Measurements from ENCODE around the gene MAP4.
"Not testable (repeated sequence)": the region's sequence is repeated elsewhere in the genome, so short reads cannot be mapped to it uniquely, and the experiment has no call there.

MAP4 gene

DNA sequence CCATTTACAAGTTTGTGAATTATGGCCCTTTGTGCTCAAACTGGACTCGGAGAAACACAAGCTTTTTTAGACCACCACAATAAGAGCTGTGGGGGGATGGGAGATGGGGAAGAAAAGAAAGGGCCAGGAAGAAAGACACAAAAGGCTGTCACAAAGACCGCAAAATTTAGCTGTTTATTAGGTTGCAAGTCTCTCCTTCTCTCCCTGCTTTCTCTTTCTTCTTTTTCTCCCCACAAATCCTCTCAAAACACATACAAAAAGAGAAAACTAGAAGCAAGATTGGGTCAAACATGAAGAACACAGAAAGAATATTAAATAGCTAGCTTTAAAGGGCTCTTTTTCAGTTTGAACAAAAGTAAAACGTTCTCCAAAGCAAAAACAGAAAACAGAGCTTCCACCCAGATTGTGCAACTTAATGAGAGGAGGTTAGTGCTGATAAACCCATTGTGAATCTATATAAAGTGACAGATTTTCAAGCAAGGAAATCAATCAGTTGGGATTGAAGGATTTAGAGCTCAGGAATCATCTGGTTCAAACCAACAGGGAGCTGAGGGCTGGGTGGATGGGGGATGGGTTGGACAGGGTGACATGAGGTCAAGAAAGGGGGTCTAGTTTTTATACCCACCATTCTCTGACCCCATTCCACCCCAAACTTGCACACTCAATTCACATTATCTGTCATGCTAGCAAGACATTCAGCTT lies 125.9 kb downstream of the MAP4 start:
- no peak for DNase-seq (ENCODE audit: low spot score)
- TF ChIP-seq, protein P1, sequence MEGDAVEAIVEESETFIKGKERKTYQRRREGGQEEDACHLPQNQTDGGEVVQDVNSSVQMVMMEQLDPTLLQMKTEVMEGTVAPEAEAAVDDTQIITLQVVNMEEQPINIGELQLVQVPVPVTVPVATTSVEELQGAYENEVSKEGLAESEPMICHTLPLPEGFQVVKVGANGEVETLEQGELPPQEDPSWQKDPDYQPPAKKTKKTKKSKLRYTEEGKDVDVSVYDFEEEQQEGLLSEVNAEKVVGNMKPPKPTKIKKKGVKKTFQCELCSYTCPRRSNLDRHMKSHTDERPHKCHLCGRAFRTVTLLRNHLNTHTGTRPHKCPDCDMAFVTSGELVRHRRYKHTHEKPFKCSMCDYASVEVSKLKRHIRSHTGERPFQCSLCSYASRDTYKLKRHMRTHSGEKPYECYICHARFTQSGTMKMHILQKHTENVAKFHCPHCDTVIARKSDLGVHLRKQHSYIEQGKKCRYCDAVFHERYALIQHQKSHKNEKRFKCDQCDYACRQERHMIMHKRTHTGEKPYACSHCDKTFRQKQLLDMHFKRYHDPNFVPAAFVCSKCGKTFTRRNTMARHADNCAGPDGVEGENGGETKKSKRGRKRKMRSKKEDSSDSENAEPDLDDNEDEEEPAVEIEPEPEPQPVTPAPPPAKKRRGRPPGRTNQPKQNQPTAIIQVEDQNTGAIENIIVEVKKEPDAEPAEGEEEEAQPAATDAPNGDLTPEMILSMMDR (IDR thresholded peaks at IDR 0.05; ENCODE audit: extremely low read depth, insufficient read depth, missing control alignments) = no peak
- in situ Hi-C loops (cut with MboI; ENCODE audit: low pct_unique_long_range_greater_than_20kb, low sequenced_read_pairs, unreplicated experiment) = no loop called here

DNA sequence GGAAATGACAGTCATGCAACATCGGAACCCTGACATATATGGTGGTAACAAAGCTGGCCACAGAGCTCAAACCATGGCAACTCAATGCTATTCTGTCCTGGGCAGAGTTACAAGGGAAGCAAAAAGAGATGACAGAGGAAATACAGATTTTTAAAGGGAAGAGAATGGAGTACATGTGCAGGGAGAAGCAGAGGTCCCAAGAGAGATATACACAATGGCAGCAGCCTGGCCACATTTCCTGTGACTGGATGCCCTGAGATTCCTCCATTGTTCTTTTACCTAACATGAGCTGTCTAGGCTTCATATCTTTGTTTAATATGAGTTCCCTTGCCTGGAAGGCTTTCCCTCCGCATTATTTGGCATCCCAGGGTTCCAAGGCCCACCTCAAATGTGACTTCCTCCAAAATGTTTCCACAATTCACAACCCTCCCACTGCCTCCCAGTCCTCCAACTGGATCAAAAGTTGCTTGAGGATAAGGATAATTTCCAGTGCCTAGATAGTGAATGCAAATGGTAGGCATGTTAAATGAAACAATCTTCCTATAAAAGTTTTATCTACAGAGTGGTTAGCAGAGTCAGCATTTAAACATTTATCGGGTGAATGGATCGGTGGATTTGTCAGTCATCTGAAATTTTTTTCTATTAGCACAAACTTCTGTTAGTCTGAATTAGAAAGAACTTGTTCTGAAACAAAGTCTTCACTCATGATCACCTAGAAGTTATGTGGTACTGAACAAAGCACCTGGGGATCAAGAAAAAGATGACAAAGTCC lies 127.0 kb downstream of the MAP4 start:
- in situ Hi-C loops (cut with MboI; ENCODE audit: low pct_unique_long_range_greater_than_20kb, low sequenced_read_pairs, unreplicated experiment) = no loop called here
- no peak for DNase-seq (ENCODE audit: low spot score)
- TF ChIP-seq, protein P1 (IDR thresholded peaks at IDR 0.05; ENCODE audit: extremely low read depth, insufficient read depth, missing control alignments) = no peak

DNA sequence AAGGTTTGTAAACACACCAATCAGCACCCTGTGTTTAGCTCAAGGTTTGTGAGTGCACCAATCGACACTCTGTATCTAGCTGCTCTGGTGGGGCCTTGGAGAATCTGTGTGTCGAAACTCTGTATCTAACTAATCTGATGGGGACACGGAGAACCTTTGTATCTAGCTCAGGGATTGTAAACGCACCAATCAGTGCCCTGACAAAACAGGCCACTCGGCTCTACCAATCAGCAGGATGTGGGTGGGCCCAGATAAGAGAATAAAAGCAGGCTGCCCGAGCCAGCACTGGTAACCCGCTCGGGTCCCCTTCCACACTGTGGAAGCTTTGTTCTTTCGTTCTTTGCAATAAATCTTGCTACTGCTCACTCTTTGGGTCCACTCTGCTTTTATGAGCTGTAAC lies 128.2 kb downstream of the MAP4 start:
- DNase-seq (ENCODE audit: low spot score); in situ Hi-C loops (cut with MboI; ENCODE audit: low pct_unique_long_range_greater_than_20kb, low sequenced_read_pairs, unreplicated experiment): not testable (repeated sequence)

DNA sequence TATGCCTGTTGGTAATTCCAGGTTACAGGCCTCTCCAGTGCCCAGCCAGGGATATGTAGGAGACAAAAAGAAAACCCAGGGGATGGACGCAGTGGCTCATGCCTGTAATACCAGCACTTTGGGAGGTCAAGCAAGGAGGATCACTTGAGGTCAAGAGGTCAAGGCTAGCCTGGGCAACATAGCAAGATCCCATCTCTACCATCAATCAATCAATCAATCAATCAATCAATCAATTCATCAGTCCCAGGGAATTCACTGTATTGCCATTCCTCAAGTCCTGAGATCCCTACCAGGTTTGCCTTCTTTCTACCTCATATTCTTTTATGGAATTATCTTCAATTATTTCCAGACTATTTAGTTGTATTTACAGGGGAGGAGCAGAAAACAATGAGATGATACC lies 131.0 kb downstream of the MAP4 start:
- in situ Hi-C loops (cut with MboI; ENCODE audit: low pct_unique_long_range_greater_than_20kb, low sequenced_read_pairs, unreplicated experiment) = no loop called here
- TF ChIP-seq, protein P1 (IDR thresholded peaks at IDR 0.05; ENCODE audit: extremely low read depth, insufficient read depth, missing control alignments) = no peak
- DNase-seq (ENCODE audit: low spot score) = no peak

DNA sequence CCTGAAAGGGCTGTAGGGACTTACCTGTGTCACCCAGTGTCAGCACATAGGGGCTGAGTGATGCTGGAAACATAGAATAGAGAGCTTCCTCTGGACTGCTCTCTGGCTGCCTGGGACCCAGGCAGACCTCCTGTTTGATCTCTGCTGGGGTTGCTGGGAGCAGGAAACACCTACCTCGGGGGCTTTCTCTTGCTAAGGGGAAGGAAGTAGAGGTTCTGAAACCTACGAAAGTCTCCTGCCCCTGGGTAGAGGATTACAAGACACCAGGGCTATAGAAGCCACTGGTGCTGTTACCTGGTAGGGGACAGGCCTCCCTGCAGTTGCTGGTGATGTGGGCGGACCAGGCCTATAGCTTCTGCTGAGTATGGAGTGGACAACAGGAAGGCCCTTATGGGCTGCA lies 131.6 kb downstream of the MAP4 start:
- in situ Hi-C loops (cut with MboI; ENCODE audit: low pct_unique_long_range_greater_than_20kb, low sequenced_read_pairs, unreplicated experiment) = no loop called here
- TF ChIP-seq, protein P1 (IDR thresholded peaks at IDR 0.05; ENCODE audit: extremely low read depth, insufficient read depth, missing control alignments) = no peak
- DNase-seq (ENCODE audit: low spot score) = peak; percentile 40

DNA sequence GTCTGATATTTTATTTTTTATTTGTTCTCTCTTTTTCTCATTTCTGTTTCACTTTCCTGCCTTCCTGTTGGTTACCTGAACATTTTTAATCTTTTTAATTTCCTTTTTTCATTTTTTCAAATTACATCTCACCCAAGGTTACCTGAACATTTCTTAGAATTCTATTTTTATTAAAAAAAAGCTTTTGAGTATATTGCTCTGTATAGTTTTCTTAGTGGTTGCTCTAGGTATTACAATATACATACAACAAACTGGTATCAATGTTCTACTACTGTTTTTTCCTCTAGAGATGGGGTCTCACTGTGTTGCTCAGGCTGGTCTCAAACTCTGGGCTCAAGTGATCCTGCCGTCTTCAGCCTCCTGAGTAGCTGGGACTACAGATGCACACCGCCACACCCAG lies 133.9 kb downstream of the MAP4 start:
- in situ Hi-C loops (cut with MboI; ENCODE audit: low pct_unique_long_range_greater_than_20kb, low sequenced_read_pairs, unreplicated experiment) = no loop called here
- TF ChIP-seq, protein P1 (IDR thresholded peaks at IDR 0.05; ENCODE audit: extremely low read depth, insufficient read depth, missing control alignments) = no peak
- DNase-seq (ENCODE audit: low spot score) = no peak

DNA sequence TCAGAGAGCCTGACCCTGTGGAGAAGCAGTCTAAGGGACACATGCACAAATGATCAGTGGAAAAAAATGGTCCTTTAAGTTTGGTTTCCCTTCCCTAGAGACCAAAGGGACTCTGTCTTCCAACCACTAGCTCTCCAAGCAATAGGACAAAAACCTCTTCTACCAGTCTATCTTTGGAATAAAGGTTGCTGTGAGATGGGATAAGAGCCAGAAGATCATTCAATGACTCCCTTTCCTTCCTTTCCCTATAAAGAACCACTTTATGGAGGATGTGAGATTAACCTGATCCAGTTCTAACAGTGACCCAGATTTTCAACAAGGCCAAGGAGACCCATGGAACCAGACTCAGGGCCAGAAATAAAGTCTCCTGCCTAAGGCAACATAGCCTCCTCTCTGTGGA lies 138.5 kb downstream of the MAP4 start:
- TF ChIP-seq, protein P1 (IDR thresholded peaks at IDR 0.05; ENCODE audit: extremely low read depth, insufficient read depth, missing control alignments) = no peak
- in situ Hi-C loops (cut with MboI; ENCODE audit: low pct_unique_long_range_greater_than_20kb, low sequenced_read_pairs, unreplicated experiment) = no loop called here
- no peak for DNase-seq (ENCODE audit: low spot score)
